Epithelial cell of esophagus (primary cell): ENCODE measurements around the gene KIF3C.
A peak's percentile ranks its signal among the peaks of the same experiment; 100 is the strongest.
"Not testable (repeated sequence)": the region's sequence is repeated elsewhere in the genome, so short reads cannot be mapped to it uniquely, and the experiment has no call there.

ENCODE experiments used
- DNase-seq: peaks from one replicate; pipeline ENCODE4 v3.0.0; 2010; ENCODE audit warnings: low read depth
- H3K4me3 ChIP-seq: 2 replicates; pipeline ENCODE4 v1.5.1; 2011; ENCODE audit warnings: mild to moderate bottlenecking, low read length, control low read depth
- CTCF ChIP-seq: IDR thresholded peaks from 2 replicates; pipeline ENCODE4 v1.5.1; 2011; ENCODE audit warnings: low read depth, mild to moderate bottlenecking, low read length, control low read depth, inconsistent platforms; ENCODE audit not compliant: insufficient read depth; ENCODE audit errors: missing control alignments

KIF3C gene

GRCh38 chr2:25982273-25982967 is at the start of gene KIF3C:
KIF3C (minus strand) TSS chr2:25982497; CDS start chr2:25981917, 580 bp downstream.
- H3K4me3 ChIP-seq: peak within 1 kb of the TSS; percentile 66
- DNase-seq: peak; percentile 68

GRCh38 chr2:26028083-26028482 is 45.8 kb upstream of the KIF3C start:
- not testable (repeated sequence) for H3K4me3 ChIP-seq, DNase-seq

More at GRCh38 chr2:25982273-25982967, at the start of gene KIF3C:
- TF ChIP-seq CTCF: no peak

- no peak for TF ChIP-seq CTCF
Observed at GRCh38 chr2:26025509-26025908, 43.2 kb upstream of the KIF3C start.

GRCh38 chr2:26024260-26024659 is 42.0 kb upstream of the KIF3C start:
- H3K4me3 ChIP-seq: no peak overlapping the region
- no peak for DNase-seq
- TF ChIP-seq CTCF: no peak

More at GRCh38 chr2:26025509-26025908, 43.2 kb upstream of the KIF3C start:
- no peak for DNase-seq
- no peak overlapping the region for H3K4me3 ChIP-seq

- H3K4me3 ChIP-seq: no peak overlapping the region
- no peak for TF ChIP-seq CTCF
- DNase-seq: no peak
Observed at GRCh38 chr2:26020231-26020640, 37.9 kb upstream of the KIF3C start.

- no peak for TF ChIP-seq CTCF
- H3K4me3 ChIP-seq: no peak overlapping the region
- DNase-seq: peak; percentile 97
Observed at GRCh38 chr2:26018184-26019055, 36.1 kb upstream of the KIF3C start.

- no peak overlapping the region for H3K4me3 ChIP-seq
- DNase-seq: no peak
- no peak for TF ChIP-seq CTCF
Observed at GRCh38 chr2:26017464-26018183, 35.3 kb upstream of the KIF3C start.

- not testable (repeated sequence) for H3K4me3 ChIP-seq, DNase-seq
Observed at GRCh38 chr2:26016706-26017045, 34.4 kb upstream of the KIF3C start.
